Measurements from ENCODE around the gene XCR1. TPM values are rescaled to one million over a fixed set of nuclear protein-coding genes. Genes with fewer than 3 reads are reported as not detected.
A peak's percentile ranks its signal among the peaks of the same experiment; 100 is the strongest.

Gene XCR1
- total and polyA plus RNA-seq, 2 experiments from 2014 or later = not detected

- Histone ChIP-seq H3K4me2 (peak overlapping the region; percentile 77), H3K4me1 (ENCODE audit: insufficient read depth) (peaks cover 23% of the 10 kb centered on the region), H3F3A (replicated peaks; ENCODE audit: low read depth) (no peaks in the 10 kb centered on the region), H3K27me3 (ENCODE audit: insufficient read depth) (peaks cover 7% of the 10 kb centered on the region; the same call in 1 of the 2 replicates), H3K79me2 (replicated peaks; ENCODE audit: insufficient read depth) (peaks cover 48% of the 10 kb centered on the region), H3K4me3 (peak overlapping the region; percentile 97), H2AFZ (peak overlapping the region; percentile 97), H4K20me1 (replicated peaks; ENCODE audit: insufficient read depth) (no peaks in the 10 kb centered on the region; the same call in 1 of the 2 replicates), H3K9me2 (ENCODE audit: insufficient read depth) (0 out of 2 replicates have a peak, but pooled peaks cover 2% of the 10 kb centered on the region), H3K27ac (ENCODE audit: low read depth) (no peak overlapping the region), H3K36me3 (ENCODE audit: insufficient read depth) (no peaks in the 10 kb centered on the region)
- peaks cover 8% of the 10 kb centered on the region for H3K27me3 Mint-ChIP-seq (ENCODE audit: insufficient read depth, low read depth, poor library complexity)
- no peaks in the 10 kb centered on the region; the same call in 2 of the 3 replicates for H3K9me3 Mint-ChIP-seq
- H3K36me3 Mint-ChIP-seq (ENCODE audit: low read depth) = no peaks in the 10 kb centered on the region; the same call in 2 of the 3 replicates
- TF ChIP-seq EZH2phosphoT487 (IDR thresholded peaks at IDR 0.05; ENCODE audit: unreplicated experiment) (no peak), POLR2AphosphoS5 (IDR thresholded peaks at IDR 0.05; ENCODE audit: low read depth) (no peak), ZNF114 (CRISPR knock-in tag; IDR thresholded peaks at IDR 0.05) (no peak), ZNF331 (CRISPR knock-in tag; IDR thresholded peaks at IDR 0.05; ENCODE audit: low read depth) (no peak), STAT1 (IDR thresholded peaks at IDR 0.05; ENCODE audit: unreplicated experiment) (no peak), REST (IDR thresholded peaks at IDR 0.05; ENCODE audit: unreplicated experiment) (no peak), CTCF (conservative IDR thresholded peaks at IDR 0.05; ENCODE audit: low read depth in 2 of 2) (no peak)
- peak; percentile 35 for ATAC-seq
- H3K4me1 Mint-ChIP-seq = peaks cover 34% of the 10 kb centered on the region
- H3K4me3 Mint-ChIP-seq = peak overlapping the region; percentile 87
- H3K27ac Mint-ChIP-seq = peak overlapping the region; percentile 86; the same call in 1 of the 2 replicates
- peak; percentile 30 for DNase-seq (ENCODE audit: low spot score)
Measured at GRCh38 chr3:45994419-45995235, 32.7 kb downstream of the XCR1 start.

GRCh38 chr3:45993421-45994027 is 33.8 kb downstream of the XCR1 start:
- Histone ChIP-seq H3K79me2 (replicated peaks; ENCODE audit: insufficient read depth) (peaks cover 58% of the 10 kb centered on the region), H3K27me3 (ENCODE audit: insufficient read depth) (peaks cover 7% of the 10 kb centered on the region; the same call in 1 of the 2 replicates), H3K36me3 (ENCODE audit: insufficient read depth) (no peaks in the 10 kb centered on the region), H3K4me3 (0 out of 2 replicates have a peak overlapping the region, but pooled peaks have one; percentile 14), H3F3A (replicated peaks; ENCODE audit: low read depth) (no peaks in the 10 kb centered on the region), H3K9me2 (ENCODE audit: insufficient read depth) (no peaks in the 10 kb centered on the region), H4K20me1 (replicated peaks; ENCODE audit: insufficient read depth) (no peaks in the 10 kb centered on the region; the same call in 1 of the 2 replicates), H3K4me2 (peak overlapping the region; percentile 77), H3K4me1 (ENCODE audit: insufficient read depth) (peaks cover 23% of the 10 kb centered on the region), H3K27ac (ENCODE audit: low read depth) (no peak overlapping the region), H2AFZ (no peak overlapping the region)
- peaks cover 10% of the 10 kb centered on the region for H3K27me3 Mint-ChIP-seq (ENCODE audit: insufficient read depth, low read depth, poor library complexity)
- ATAC-seq (no peak), DNase-seq (ENCODE audit: low spot score) (no peak)
- H3K4me3 Mint-ChIP-seq = no peak overlapping the region
- H3K4me1 Mint-ChIP-seq = peaks cover 28% of the 10 kb centered on the region
- H3K36me3 Mint-ChIP-seq (ENCODE audit: low read depth) = no peaks in the 10 kb centered on the region; the same call in 2 of the 3 replicates
- no peak overlapping the region for H3K27ac Mint-ChIP-seq
- H3K9me3 Mint-ChIP-seq = no peaks in the 10 kb centered on the region; the same call in 2 of the 3 replicates
- TF ChIP-seq EZH2phosphoT487 (IDR thresholded peaks at IDR 0.05; ENCODE audit: unreplicated experiment) (no peak), CTCF (conservative IDR thresholded peaks at IDR 0.05; ENCODE audit: low read depth in 2 of 2) (no peak), ZNF331 (CRISPR knock-in tag; IDR thresholded peaks at IDR 0.05; ENCODE audit: low read depth) (no peak)
